NB4 (cell line): ENCODE measurements around the gene MPRIP.

Source experiments
- CTCF ChIP-seq: IDR thresholded peaks from one replicate; pipeline ENCODE4 v1.5.1; 2012; ENCODE audit warnings: low read depth, low read length
- POLR2A ChIP-seq: IDR thresholded peaks from 2 replicates; pipeline ENCODE4 v1.6.1; 2011; ENCODE audit warnings: mild to moderate bottlenecking; ENCODE audit not compliant: insufficient read length; ENCODE audit errors: extremely low read depth

- TF ChIP-seq CTCF (no peak), POLR2A (no peak)
These were observed 12.4 kb downstream of the MPRIP start for GRCh38 chr17:17054636-17055035.
